Measurements from ENCODE around the gene SEPHS2.
"Not testable (repeated sequence)": the region's sequence is repeated elsewhere in the genome, so short reads cannot be mapped to it uniquely, and the experiment has no call there.

Gene SEPHS2

DNA sequence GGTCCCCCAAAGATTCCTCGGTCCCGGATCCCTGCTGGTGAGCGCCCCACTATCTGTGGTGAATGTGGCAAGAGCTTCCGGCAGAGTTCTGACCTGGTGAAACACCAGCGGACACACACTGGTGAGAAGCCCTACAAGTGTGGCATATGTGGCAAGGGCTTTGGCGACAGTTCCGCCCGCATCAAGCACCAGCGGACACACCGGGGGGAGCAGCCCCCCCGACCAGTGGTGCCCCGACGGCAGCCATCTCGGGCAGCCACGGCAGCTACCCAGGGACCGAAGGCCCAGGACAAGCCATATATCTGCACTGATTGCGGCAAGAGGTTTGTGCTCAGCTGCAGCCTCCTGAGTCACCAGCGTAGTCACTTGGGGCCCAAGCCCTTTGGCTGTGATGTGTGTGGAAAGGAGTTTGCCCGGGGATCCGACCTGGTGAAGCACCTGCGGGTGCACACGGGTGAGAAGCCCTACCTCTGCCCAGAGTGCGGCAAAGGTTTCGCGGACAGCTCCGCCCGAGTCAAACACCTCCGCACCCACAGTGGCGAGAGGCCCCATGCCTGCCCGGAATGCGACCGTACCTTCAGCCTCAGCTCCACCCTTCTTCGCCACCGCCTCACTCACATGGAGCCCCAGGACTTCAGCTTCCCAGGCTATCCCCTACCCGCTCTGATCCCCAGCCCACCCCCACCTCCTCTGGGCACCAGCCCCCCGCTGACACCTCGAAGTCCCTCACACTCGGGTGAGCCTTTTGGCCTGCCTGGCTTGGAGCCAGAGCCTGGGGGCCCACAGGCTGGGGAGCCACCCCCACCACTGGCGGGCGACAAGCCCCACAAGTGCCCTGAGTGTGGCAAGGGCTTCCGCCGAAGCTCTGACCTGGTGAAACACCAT, 47.7 kb downstream of the SEPHS2 start:
- no peak for DNase-seq (ENCODE audit: low read depth)
- TF ChIP-seq, protein P1, sequence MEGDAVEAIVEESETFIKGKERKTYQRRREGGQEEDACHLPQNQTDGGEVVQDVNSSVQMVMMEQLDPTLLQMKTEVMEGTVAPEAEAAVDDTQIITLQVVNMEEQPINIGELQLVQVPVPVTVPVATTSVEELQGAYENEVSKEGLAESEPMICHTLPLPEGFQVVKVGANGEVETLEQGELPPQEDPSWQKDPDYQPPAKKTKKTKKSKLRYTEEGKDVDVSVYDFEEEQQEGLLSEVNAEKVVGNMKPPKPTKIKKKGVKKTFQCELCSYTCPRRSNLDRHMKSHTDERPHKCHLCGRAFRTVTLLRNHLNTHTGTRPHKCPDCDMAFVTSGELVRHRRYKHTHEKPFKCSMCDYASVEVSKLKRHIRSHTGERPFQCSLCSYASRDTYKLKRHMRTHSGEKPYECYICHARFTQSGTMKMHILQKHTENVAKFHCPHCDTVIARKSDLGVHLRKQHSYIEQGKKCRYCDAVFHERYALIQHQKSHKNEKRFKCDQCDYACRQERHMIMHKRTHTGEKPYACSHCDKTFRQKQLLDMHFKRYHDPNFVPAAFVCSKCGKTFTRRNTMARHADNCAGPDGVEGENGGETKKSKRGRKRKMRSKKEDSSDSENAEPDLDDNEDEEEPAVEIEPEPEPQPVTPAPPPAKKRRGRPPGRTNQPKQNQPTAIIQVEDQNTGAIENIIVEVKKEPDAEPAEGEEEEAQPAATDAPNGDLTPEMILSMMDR (conservative IDR thresholded peaks at IDR 0.05; ENCODE audit: control insufficient read depth, insufficient read depth, low read depth, low read length) = no peak
- no peak overlapping the region for H3K4me3 ChIP-seq (ENCODE audit: control insufficient read depth, low read depth, low read length)

DNA sequence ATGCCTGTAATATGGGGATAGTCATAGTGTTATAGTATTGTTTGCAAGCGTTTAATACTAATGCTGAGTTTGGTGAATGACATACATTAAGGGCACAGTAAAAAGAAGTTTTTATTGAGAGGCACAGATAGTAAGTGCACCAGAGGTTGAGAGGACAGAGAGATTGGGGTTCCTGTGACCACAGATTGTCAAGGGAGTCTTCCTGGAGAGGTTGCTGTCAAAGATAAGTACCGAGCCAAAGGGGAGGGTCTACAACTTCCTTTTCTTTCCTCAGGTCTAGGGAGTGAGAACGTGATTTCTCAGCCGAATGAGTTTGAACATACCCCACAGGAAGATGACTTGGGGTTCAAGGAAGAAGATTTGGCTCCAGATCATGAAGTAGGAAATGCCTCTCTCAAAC, 48.6 kb downstream of the SEPHS2 start:
- DNase-seq (ENCODE audit: low read depth) = no peak
- H3K4me3 ChIP-seq (ENCODE audit: control insufficient read depth, low read depth, low read length) = no peak overlapping the region
- TF ChIP-seq, protein P1 (conservative IDR thresholded peaks at IDR 0.05; ENCODE audit: control insufficient read depth, insufficient read depth, low read depth, low read length) = no peak

DNA sequence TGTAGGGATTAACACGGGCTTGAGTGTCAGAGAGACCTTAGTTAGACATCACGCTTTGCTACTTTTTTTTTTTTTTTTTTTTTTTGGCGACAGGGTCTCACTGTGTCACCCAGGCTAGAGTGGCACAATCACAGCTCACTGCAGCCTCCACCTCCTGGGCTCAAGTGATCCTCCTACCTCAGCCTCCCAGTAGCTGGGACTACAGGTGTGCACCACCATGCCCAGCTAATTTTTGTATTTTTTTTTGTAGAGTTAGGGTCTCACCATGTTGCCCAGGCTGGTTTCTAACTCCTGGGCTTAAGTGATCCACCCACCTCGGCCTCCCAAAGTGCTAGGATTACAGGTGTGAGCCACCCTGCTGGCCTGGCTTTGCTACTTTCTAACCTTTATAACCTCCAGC, 49.0 kb downstream of the SEPHS2 start:
- DNase-seq (ENCODE audit: low read depth); H3K4me3 ChIP-seq (ENCODE audit: control insufficient read depth, low read depth, low read length): not testable (repeated sequence)

DNA sequence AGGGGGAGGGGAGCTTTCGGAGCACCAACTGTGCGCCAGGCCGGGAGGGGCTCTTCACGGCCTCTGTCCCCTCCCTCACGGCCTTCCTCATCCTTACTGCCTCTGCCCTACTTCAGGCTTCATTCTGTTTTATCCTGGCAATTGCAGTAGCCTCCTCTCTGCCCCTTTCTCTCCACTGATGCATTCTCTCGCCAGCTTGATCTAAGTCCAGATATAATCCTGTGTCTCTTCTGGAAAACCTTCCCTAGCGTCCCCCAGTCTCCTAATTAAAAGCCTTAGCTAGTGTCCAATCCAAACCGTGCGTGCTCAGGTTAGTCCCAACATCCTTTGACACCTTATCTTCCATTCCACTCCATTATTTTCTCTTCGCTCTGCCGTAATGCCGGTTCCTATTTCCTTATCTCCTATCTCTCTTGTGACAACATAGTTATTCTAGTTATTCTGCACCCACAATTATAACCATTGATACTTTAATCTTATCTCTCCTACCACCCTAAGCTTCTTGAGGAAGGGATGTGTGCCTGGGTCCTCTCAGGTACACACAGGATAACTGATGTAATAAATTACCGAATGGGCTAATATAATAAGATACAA, 49.6 kb downstream of the SEPHS2 start:
- DNase-seq (ENCODE audit: low read depth) = no peak
- TF ChIP-seq, protein P1 (conservative IDR thresholded peaks at IDR 0.05; ENCODE audit: control insufficient read depth, insufficient read depth, low read depth, low read length) = no peak

DNA sequence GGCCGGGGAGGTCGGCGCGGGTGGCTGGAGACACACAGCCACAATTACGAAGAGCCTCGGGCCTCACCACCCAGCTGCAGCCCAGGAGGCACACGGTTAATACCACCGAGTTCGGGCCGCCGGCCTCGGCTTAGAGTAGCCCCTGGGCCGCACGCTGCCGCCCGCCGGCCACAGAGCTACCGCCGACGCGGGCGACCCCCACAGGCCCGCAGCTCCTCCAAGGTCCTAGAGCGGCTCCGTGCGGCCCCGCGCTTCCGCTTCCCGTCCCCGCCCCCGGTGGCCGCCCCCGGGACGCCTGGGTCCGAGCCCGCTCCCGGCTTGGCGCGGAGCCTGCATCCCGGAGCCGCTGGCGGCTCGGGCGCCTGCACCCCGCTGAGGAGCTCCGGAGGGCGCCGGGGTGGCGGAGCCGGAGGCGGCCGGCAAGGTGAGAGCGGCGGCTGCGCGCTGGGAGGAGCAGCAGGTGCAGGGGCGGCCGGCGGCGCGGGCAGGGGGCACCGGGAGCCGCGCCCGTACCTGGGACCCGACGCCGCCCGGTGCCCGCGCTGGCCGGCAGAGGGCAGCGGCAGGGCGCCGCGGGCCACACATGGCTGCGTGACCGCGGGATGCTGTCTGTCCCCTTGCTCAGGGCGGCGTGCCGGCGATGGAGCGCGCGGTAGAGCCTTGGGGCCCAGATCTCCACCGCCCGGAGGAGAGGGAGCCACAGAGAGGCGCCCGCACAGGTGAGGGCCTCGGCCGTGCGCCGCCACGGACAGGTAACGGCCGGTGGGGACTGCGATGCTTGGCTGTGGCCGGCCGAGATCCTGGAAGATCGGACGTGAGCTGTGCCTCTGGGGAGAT, 50.3 kb downstream of the SEPHS2 start, which contains the start of gene ZNF48:
Gene ZNF48 (plus strand): TSS at position 266 of the 837 bp plus-strand sequence. CDS start 375 bp downstream, at position 641.
- peak; percentile 73 for DNase-seq (ENCODE audit: low read depth)

More for the DNA sequence above, 49.6 kb downstream of the SEPHS2 start:
- peak overlapping the region; percentile 69 for H3K4me3 ChIP-seq (ENCODE audit: control insufficient read depth, low read depth, low read length)

DNA sequence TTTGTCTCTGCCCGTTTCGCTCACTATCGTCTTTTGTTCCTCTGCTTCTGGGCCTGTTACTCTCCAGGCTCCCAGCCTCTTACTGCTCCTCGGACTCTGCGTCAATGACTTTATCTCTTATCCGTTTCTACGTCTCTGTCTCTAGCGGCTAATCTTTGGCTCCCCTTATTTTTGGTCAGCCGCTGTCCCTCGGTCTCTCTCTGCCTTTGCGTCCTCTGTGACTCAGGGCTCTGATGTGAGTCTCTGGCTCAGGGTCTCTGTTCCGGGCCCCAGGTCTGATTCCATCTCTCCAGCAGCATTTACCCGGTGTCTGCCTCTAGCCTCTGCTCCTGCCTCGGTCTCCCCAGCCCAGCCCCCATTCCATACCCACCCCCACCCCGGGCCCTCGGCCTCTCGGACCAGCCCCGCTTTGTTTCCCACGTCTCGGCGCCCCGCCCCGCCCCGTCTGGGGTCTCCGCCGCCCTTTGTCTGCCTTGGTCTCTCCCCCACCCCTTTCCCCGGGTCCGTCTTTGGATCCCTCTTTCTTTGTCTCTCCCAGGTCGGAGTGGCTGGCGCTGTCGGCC, 51.0 kb downstream of the SEPHS2 start:
- TF ChIP-seq, protein P1 (conservative IDR thresholded peaks at IDR 0.05; ENCODE audit: control insufficient read depth, insufficient read depth, low read depth, low read length) = no peak
- DNase-seq (ENCODE audit: low read depth) = no peak
- H3K4me3 ChIP-seq (ENCODE audit: control insufficient read depth, low read depth, low read length) = peak overlapping the region; percentile 69

More for the DNA sequence above, 50.3 kb downstream of the SEPHS2 start, which contains the start of gene ZNF48:
- peak within 1 kb of the TSS; percentile 69 for H3K4me3 ChIP-seq (ENCODE audit: control insufficient read depth, low read depth, low read length)
- TF ChIP-seq, protein P1 (conservative IDR thresholded peaks at IDR 0.05; ENCODE audit: control insufficient read depth, insufficient read depth, low read depth, low read length) = no peak
